HEK293 (cell line): ENCODE measurements around the gene PRDX2.

ENCODE experiments used
- CTCF ChIA-PET: fragments of 350-600 bp; formaldehyde crosslinking; extraction: SDS; loops from one replicate; lab custom pipeline; 2021; ENCODE audit warnings: antibody characterized with exemption; lab: Yijun Ruan, JAX
- POLR2A ChIA-PET: fragments of 300-600 bp; formaldehyde crosslinking; extraction: SDS; loops from one replicate; lab custom pipeline; 2020; ENCODE audit warnings: antibody characterized with exemption, inconsistent platforms; lab: Yijun Ruan, JAX
- H3K27ac ChIP-seq: fragments of 200-500 bp; sonication (Bioruptor generic); 2 replicates; pipeline ENCODE4 v1.5.1; 2014; ENCODE audit warnings: low read depth, low read length, control low read depth, inconsistent platforms; ENCODE audit errors: extremely low read depth
- H3K36me3 ChIP-seq, 2 experiments: fragments of 200-500 bp in 1 of 2; sonication (Bioruptor generic) in 1 of 2; 1 replicate in 1 of 2; 2 replicates in 1 of 2; pipeline ENCODE4 v1.5.1; 2014 to 2017; ENCODE audit warnings: inconsistent platforms in 2 of 2, low read length in 2 of 2; ENCODE audit not compliant: control insufficient read depth in 2 of 2, insufficient read depth in 1 of 2
- H3K4me1 ChIP-seq: fragments of 200-500 bp; sonication (Bioruptor generic); 2 replicates; pipeline ENCODE4 v1.5.1; 2014; ENCODE audit warnings: mild to moderate bottlenecking, low read length, inconsistent platforms; ENCODE audit not compliant: control insufficient read depth, insufficient read depth
- H3K4me3 ChIP-seq: 2 replicates; pipeline ENCODE4 v1.5.1; 2011; ENCODE audit warnings: low read depth, mild to moderate bottlenecking, control low read depth, low read length, moderate library complexity
- H3K9me3 ChIP-seq: fragments of 200-500 bp; sonication (Bioruptor generic); 2 replicates; pipeline ENCODE4 v1.5.1; 2014; ENCODE audit warnings: low read depth, low read length, inconsistent platforms; ENCODE audit not compliant: control insufficient read depth, insufficient read depth
- BCL11B ChIP-seq: fragments of 450-650 bp; formaldehyde crosslinking; IDR thresholded peaks from 2 replicates; pipeline ENCODE4 v1.5.1; 2016; ENCODE audit warnings: low read depth, missing biosample characterization, missing genetic modification characterization
- EGR2 ChIP-seq: fragments of 450-650 bp; formaldehyde crosslinking; IDR thresholded peaks from 2 replicates; pipeline ENCODE4 v1.5.1; 2016; ENCODE audit warnings: low read depth, missing biosample characterization, missing genetic modification characterization
- GLIS1 ChIP-seq: fragments of 450-650 bp; formaldehyde crosslinking; IDR thresholded peaks from 2 replicates; pipeline ENCODE4 v1.5.1; 2016; ENCODE audit warnings: missing biosample characterization, missing genetic modification characterization
- KLF10 ChIP-seq: fragments of 450-650 bp; IDR thresholded peaks from 2 replicates; pipeline ENCODE4 v1.5.1; 2018; ENCODE audit warnings: missing biosample characterization, mild to moderate bottlenecking, missing genetic modification characterization
- KLF7 ChIP-seq: fragments of 450-650 bp; formaldehyde crosslinking; IDR thresholded peaks from 2 replicates; pipeline ENCODE4 v1.5.1; 2016; ENCODE audit warnings: missing biosample characterization, missing genetic modification characterization, borderline replicate concordance
- MEIS1 ChIP-seq: sonication (generic); formaldehyde crosslinking; IDR thresholded peaks from 2 replicates; pipeline ENCODE4 v1.8.1; 2022; ENCODE audit warnings: missing genetic modification reagents, mild to moderate bottlenecking, borderline replicate concordance
- SP3 ChIP-seq: fragments of 450-650 bp; formaldehyde crosslinking; IDR thresholded peaks from 2 replicates; pipeline ENCODE4 v1.5.1; 2016; ENCODE audit warnings: missing biosample characterization, missing genetic modification characterization
- SP7 ChIP-seq: fragments of 450-650 bp; formaldehyde crosslinking; IDR thresholded peaks from 2 replicates; pipeline ENCODE4 v1.5.1; 2016; ENCODE audit warnings: missing biosample characterization, missing genetic modification characterization
- ZBTB20 ChIP-seq: fragments of 450-650 bp; formaldehyde crosslinking; IDR thresholded peaks from 2 replicates; pipeline ENCODE4 v1.5.1; 2016; ENCODE audit warnings: missing biosample characterization, missing genetic modification characterization
- ZBTB21 ChIP-seq: fragments of 450-650 bp; formaldehyde crosslinking; IDR thresholded peaks from 2 replicates; pipeline ENCODE4 v1.5.1; 2017; ENCODE audit warnings: missing biosample characterization, missing genetic modification characterization
- ZEB2 ChIP-seq: fragments of 450-650 bp; formaldehyde crosslinking; IDR thresholded peaks from 2 replicates; pipeline ENCODE4 v1.5.1; 2016; ENCODE audit warnings: missing biosample characterization, missing genetic modification characterization
- ZNF184 ChIP-seq: fragments of 450-650 bp; IDR thresholded peaks from 2 replicates; pipeline ENCODE4 v1.5.1; 2018; ENCODE audit warnings: missing biosample characterization, mild to moderate bottlenecking, missing genetic modification characterization
- ZNF223 ChIP-seq: fragments of 450-650 bp; formaldehyde crosslinking; IDR thresholded peaks from 2 replicates; pipeline ENCODE4 v1.5.1; 2016; ENCODE audit warnings: missing biosample characterization, missing genetic modification characterization
- ZNF311 ChIP-seq: fragments of 450-650 bp; formaldehyde crosslinking; IDR thresholded peaks from 2 replicates; pipeline ENCODE4 v1.5.1; 2017; ENCODE audit warnings: missing biosample characterization, missing genetic modification characterization, borderline replicate concordance
- ZNF335 ChIP-seq: fragments of 450-650 bp; formaldehyde crosslinking; conservative IDR thresholded peaks from 2 replicates; pipeline ENCODE4 v1.5.1; 2016; ENCODE audit warnings: missing biosample characterization, missing genetic modification characterization
- ZNF561 ChIP-seq: fragments of 450-650 bp; IDR thresholded peaks from 2 replicates; pipeline ENCODE4 v1.5.1; 2018; ENCODE audit warnings: missing biosample characterization, missing genetic modification characterization, borderline replicate concordance
- ZNF629 ChIP-seq: fragments of 450-650 bp; formaldehyde crosslinking; IDR thresholded peaks from 2 replicates; pipeline ENCODE4 v1.5.1; 2017; ENCODE audit warnings: missing biosample characterization, missing genetic modification characterization
- ZNF747 ChIP-seq: fragments of 450-650 bp; formaldehyde crosslinking; IDR thresholded peaks from 2 replicates; pipeline ENCODE4 v1.5.1; 2016; ENCODE audit warnings: missing biosample characterization, missing genetic modification characterization
- ZNF791 ChIP-seq: fragments of 450-650 bp; formaldehyde crosslinking; IDR thresholded peaks from 2 replicates; pipeline ENCODE4 v1.5.1; 2016; ENCODE audit warnings: missing biosample characterization, missing genetic modification characterization
- ZSCAN30 ChIP-seq: fragments of 450-650 bp; IDR thresholded peaks from 2 replicates; pipeline ENCODE4 v1.5.1; 2018; ENCODE audit warnings: missing biosample characterization, mild to moderate bottlenecking, missing genetic modification characterization, moderate library complexity
- TF ChIP-seq, protein P1 (sequence below): fragments of 450-650 bp; formaldehyde crosslinking; IDR thresholded peaks from 2 replicates; pipeline ENCODE4 v1.5.1; 2016; ENCODE audit warnings: missing biosample characterization, missing genetic modification characterization, low read depth
- TF ChIP-seq, protein P2 (sequence below): fragments of 450-650 bp; formaldehyde crosslinking; IDR thresholded peaks from 2 replicates; pipeline ENCODE4 v1.5.1; 2016; ENCODE audit warnings: missing biosample characterization, missing genetic modification characterization
- TF ChIP-seq, protein P3 (sequence below): fragments of 450-650 bp; formaldehyde crosslinking; IDR thresholded peaks from 2 replicates; pipeline ENCODE4 v1.5.1; 2016; ENCODE audit warnings: missing biosample characterization, missing genetic modification characterization
- TF ChIP-seq, protein P4 (sequence below): fragments of 450-650 bp; formaldehyde crosslinking; IDR thresholded peaks from 2 replicates; pipeline ENCODE4 v1.5.1; 2016; ENCODE audit warnings: missing biosample characterization, missing genetic modification characterization
- TF ChIP-seq, protein P5 (sequence below): fragments of 450-650 bp; formaldehyde crosslinking; IDR thresholded peaks from 2 replicates; pipeline ENCODE4; 2016; ENCODE audit warnings: missing biosample characterization, missing genetic modification characterization
- TF ChIP-seq, protein P6 (sequence below): fragments of 450-650 bp; formaldehyde crosslinking; IDR thresholded peaks from 2 replicates; pipeline ENCODE4 v1.5.1; 2016; ENCODE audit warnings: missing biosample characterization, missing genetic modification characterization

PRDX2 gene

DNA sequence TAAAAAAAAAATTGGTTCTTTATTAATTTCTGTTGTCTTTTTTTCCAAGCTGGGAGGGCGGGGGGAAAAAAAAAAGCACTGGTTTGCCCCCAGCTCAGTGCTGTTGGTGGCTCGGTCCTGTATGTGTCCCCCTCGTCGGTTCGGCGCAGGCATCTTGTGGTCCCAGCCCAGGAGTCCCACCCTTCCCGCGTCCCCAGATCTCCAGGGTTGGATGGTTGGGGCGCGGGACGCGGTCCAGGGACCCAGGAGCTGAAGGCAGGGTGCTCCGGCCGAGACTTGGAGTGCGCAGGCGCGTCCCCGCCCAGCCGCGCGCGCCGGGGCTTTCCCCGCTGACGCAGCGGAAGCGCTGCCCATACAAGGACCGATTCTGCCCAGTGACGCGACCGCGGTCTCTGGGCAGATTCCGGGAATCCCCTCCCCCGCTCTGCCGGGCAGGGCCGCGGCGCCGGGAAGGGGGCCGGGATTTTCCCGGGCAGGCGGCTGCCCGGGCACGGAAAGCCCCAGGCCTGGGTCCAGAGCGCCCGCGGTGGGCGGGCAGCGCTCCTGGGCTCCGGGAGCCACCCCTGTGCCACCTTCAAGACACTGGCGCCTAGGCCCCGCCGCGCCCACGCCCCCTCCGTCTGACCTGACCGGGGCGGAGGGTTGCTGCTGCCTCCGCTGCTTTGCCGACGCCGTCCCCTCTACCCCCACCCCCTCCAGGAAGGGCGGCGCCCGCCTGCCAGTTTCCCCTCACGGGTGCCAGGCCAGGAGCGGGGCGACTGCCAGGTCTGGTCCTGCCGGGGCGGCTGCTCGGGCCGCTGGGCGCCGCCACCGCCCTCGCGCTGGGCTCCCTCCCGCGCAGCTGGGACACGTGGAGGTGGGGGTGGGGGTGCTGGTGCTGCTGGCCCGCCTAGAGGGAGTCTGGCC lies 8.1 kb downstream of the PRDX2 start:
- H3K36me3 ChIP-seq, result peaks cover 6 to 8% of the 10 kb centered on the region in 2 experiments; a peak in 2 of 3 replicates
- ChIA-PET CTCF (interaction anchor here (0.5 to 16.5 kb wide), 6 partner anchors 16 to 125 kb away, joined by 3 to 386 read pairs (median 4); partner anchors contain the start of gene HOOK2), POLR2A (interaction anchor here (0.5 to 3.6 kb wide), 14 partner anchors 10 to 122 kb away, joined by 3 to 42 read pairs (median 4); partner anchors contain the start of genes DNASE2, FBXW9, HOOK2 and RNASEH2A)
- H3K4me3 ChIP-seq, result peak overlapping the region; percentile 43
- no peak overlapping the region; the same call in 1 of the 2 replicates for H3K27ac ChIP-seq
- no peaks in the 10 kb centered on the region for H3K9me3 ChIP-seq
- peaks cover 19% of the 10 kb centered on the region for H3K4me1 ChIP-seq
- TF ChIP-seq ZNF791 (tag by site-specific recombination) (no peak), ZNF223 (tag by site-specific recombination) (0 out of 2 replicates have a peak, but pooled peaks have one; percentile 32), EGR2 (peak; percentile 86; the same call in 1 of the 2 replicates), ZNF561 (tag by site-specific recombination) (peak; percentile 38; the same call in 1 of the 2 replicates), ZNF629 (peak; percentile 80), BCL11B (tag by site-specific recombination) (no peak; the same call in 1 of the 2 replicates), ZNF747 (tag by site-specific recombination) (no peak), SP3 (tag by site-specific recombination) (peak; percentile 83), GLIS1 (tag by site-specific recombination) (peak; percentile 63), ZBTB21 (tag by site-specific recombination) (peak; percentile 46; the same call in 1 of the 2 replicates), SP7 (tag by site-specific recombination) (peak; percentile 29; the same call in 1 of the 2 replicates), ZSCAN30 (tag by site-specific recombination) (peak; percentile 60), ZNF311 (tag by site-specific recombination) (no peak), ZEB2 (tag by site-specific recombination) (peak; percentile 68; the same call in 1 of the 2 replicates), ZNF184 (tag by site-specific recombination) (0 out of 2 replicates have a peak, but pooled peaks have one; percentile 8), ZBTB20 (peak; percentile 97), KLF10 (tag by site-specific recombination) (peak; percentile 83), ZNF335 (tag by site-specific recombination) (peak; percentile 88), KLF7 (peak; percentile 34; the same call in 1 of the 2 replicates), MEIS1 (CRISPR knock-in tag) (no peak)
- TF ChIP-seq, protein P1, sequence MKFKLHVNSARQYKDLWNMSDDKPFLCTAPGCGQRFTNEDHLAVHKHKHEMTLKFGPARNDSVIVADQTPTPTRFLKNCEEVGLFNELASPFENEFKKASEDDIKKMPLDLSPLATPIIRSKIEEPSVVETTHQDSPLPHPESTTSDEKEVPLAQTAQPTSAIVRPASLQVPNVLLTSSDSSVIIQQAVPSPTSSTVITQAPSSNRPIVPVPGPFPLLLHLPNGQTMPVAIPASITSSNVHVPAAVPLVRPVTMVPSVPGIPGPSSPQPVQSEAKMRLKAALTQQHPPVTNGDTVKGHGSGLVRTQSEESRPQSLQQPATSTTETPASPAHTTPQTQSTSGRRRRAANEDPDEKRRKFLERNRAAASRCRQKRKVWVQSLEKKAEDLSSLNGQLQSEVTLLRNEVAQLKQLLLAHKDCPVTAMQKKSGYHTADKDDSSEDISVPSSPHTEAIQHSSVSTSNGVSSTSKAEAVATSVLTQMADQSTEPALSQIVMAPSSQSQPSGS (tag by site-specific recombination), result no peak
- TF ChIP-seq, protein P2, sequence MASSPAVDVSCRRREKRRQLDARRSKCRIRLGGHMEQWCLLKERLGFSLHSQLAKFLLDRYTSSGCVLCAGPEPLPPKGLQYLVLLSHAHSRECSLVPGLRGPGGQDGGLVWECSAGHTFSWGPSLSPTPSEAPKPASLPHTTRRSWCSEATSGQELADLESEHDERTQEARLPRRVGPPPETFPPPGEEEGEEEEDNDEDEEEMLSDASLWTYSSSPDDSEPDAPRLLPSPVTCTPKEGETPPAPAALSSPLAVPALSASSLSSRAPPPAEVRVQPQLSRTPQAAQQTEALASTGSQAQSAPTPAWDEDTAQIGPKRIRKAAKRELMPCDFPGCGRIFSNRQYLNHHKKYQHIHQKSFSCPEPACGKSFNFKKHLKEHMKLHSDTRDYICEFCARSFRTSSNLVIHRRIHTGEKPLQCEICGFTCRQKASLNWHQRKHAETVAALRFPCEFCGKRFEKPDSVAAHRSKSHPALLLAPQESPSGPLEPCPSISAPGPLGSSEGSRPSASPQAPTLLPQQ (tag by site-specific recombination), result peak; percentile 63; the same call in 1 of the 2 replicates
- TF ChIP-seq, protein P3, sequence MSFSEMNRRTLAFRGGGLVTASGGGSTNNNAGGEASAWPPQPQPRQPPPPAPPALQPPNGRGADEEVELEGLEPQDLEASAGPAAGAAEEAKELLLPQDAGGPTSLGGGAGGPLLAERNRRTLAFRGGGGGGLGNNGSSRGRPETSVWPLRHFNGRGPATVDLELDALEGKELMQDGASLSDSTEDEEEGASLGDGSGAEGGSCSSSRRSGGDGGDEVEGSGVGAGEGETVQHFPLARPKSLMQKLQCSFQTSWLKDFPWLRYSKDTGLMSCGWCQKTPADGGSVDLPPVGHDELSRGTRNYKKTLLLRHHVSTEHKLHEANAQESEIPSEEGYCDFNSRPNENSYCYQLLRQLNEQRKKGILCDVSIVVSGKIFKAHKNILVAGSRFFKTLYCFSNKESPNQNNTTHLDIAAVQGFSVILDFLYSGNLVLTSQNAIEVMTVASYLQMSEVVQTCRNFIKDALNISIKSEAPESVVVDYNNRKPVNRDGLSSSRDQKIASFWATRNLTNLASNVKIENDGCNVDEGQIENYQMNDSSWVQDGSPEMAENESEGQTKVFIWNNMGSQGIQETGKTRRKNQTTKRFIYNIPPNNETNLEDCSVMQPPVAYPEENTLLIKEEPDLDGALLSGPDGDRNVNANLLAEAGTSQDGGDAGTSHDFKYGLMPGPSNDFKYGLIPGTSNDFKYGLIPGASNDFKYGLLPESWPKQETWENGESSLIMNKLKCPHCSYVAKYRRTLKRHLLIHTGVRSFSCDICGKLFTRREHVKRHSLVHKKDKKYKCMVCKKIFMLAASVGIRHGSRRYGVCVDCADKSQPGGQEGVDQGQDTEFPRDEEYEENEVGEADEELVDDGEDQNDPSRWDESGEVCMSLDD, result peak; percentile 43; the same call in 1 of the 2 replicates
- TF ChIP-seq, protein P4, sequence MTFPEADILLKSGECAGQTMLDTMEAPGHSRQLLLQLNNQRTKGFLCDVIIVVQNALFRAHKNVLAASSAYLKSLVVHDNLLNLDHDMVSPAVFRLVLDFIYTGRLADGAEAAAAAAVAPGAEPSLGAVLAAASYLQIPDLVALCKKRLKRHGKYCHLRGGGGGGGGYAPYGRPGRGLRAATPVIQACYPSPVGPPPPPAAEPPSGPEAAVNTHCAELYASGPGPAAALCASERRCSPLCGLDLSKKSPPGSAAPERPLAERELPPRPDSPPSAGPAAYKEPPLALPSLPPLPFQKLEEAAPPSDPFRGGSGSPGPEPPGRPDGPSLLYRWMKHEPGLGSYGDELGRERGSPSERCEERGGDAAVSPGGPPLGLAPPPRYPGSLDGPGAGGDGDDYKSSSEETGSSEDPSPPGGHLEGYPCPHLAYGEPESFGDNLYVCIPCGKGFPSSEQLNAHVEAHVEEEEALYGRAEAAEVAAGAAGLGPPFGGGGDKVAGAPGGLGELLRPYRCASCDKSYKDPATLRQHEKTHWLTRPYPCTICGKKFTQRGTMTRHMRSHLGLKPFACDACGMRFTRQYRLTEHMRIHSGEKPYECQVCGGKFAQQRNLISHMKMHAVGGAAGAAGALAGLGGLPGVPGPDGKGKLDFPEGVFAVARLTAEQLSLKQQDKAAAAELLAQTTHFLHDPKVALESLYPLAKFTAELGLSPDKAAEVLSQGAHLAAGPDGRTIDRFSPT, result peak; percentile 96
- TF ChIP-seq, protein P5, sequence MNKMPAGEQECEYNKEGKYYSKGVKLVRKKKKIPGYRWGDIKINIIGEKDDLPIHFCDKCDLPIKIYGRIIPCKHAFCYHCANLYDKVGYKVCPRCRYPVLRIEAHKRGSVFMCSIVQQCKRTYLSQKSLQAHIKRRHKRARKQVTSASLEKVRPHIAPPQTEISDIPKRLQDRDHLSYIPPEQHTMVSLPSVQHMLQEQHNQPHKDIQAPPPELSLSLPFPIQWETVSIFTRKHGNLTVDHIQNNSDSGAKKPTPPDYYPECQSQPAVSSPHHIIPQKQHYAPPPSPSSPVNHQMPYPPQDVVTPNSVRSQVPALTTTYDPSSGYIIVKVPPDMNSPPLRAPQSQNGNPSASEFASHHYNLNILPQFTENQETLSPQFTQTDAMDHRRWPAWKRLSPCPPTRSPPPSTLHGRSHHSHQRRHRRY, result no peak
- TF ChIP-seq, protein P6, sequence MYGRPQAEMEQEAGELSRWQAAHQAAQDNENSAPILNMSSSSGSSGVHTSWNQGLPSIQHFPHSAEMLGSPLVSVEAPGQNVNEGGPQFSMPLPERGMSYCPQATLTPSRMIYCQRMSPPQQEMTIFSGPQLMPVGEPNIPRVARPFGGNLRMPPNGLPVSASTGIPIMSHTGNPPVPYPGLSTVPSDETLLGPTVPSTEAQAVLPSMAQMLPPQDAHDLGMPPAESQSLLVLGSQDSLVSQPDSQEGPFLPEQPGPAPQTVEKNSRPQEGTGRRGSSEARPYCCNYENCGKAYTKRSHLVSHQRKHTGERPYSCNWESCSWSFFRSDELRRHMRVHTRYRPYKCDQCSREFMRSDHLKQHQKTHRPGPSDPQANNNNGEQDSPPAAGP (tag by site-specific recombination), result peak; percentile 59; the same call in 1 of the 2 replicates
